Sigmoid colon (tissue), 7 donors: ENCODE measurements around the gene RPS18. TPM values are rescaled to one million over a fixed set of nuclear protein-coding genes. Genes with fewer than 3 reads are reported as not detected.
A peak's percentile ranks its signal among the peaks of the same experiment; 100 is the strongest.

Source experiments
- DNase-seq: peaks from one replicate; pipeline ENCODE4 v3.0.0-alpha.2; 2019
- H3K27ac ChIP-seq, 4 donors: fragments of 200-600 bp; sonication (generic); one replicate each; pipeline ENCODE4 v1.5.1; 2016 to 2019; ENCODE audit warnings: mild to moderate bottlenecking in 1 of 4
- H3K27me3 ChIP-seq, 3 donors: fragments of 200-600 bp; sonication (generic); one replicate each; pipeline ENCODE4 v1.5.1; 2019; ENCODE audit warnings: mild to moderate bottlenecking in 1 of 3
- H3K36me3 ChIP-seq, 4 donors: fragments of 200-600 bp; sonication (generic); one replicate each; pipeline ENCODE4 v1.5.1; 2016 to 2019
- H3K4me1 ChIP-seq, 4 donors: fragments of 200-600 bp; sonication (generic); one replicate each; pipeline ENCODE4 v1.5.1; 2017 to 2019
- H3K4me3 ChIP-seq, 4 donors: fragments of 200-600 bp; sonication (generic); one replicate each; pipeline ENCODE4 v1.5.1; 2017 to 2019; ENCODE audit warnings: mild to moderate bottlenecking in 2 of 4, moderate library complexity in 1 of 4
- H3K9me3 ChIP-seq, 4 donors: fragments of 200-600 bp in 3 of 4; sonication (generic) in 3 of 4; one replicate each; pipeline versions ENCODE4 v1.5.1 to v1.6.1; 2013 to 2019
- EP300 ChIP-seq, 4 donors: sonication (generic); formaldehyde crosslinking; IDR thresholded peaks; one replicate each; pipeline ENCODE4 v1.6.1; 2017; ENCODE audit warnings: antibody characterized with exemption in 4 of 4
- POLR2A ChIP-seq, 2 donors: fragments of 450-650 bp; IDR thresholded peaks; one replicate each; pipeline ENCODE4 v1.6.1; 2016; ENCODE audit warnings: antibody characterized with exemption in 2 of 2, mild to moderate bottlenecking in 2 of 2, moderate library complexity in 2 of 2
- POLR2AphosphoS5 ChIP-seq, 4 donors: sonication (generic); formaldehyde crosslinking; IDR thresholded peaks; one replicate each; pipeline ENCODE4 v1.6.1; 2017; ENCODE audit warnings: antibody characterized with exemption in 4 of 4
- WGBS, 2 donors: extraction: QIAGEN DNeasy Blood & Tissue Kit; methylation state at CpG; one replicate each; pipeline ENCODE4 v1.1.7; 2013; 5-methylcytosine and 5-hydroxymethylcytosine counted together
- intact Hi-C: fragments of 100-400 bp; cut with DNase I; formaldehyde crosslinking; loops from one replicate; pipeline ENCODE4 v1.15.1; 2023
- polyA plus RNA-seq, 3 donors: library from polyadenylated mRNA; stranded (reverse); fragments of 200-250 nt; gene quantifications; one replicate each; pipeline ENCODE4 v1.2.3, GENCODE V29; 2013
- total RNA-seq, 4 donors: library from RNA; depleted of rRNA; stranded (reverse); fragments of >200 nt; gene quantifications; one replicate each; pipeline ENCODE4 v1.1.0, GENCODE V29; 2016
- TF ChIP-seq, protein P1 (sequence below), 4 experiments: fragments of 450-650 bp in 3 of 4; fragments of 200-600 bp in 1 of 4; IDR thresholded peaks; one replicate each; pipeline ENCODE4 v1.5.1; 2016 to 2019; ENCODE audit warnings: antibody characterized with exemption in 4 of 4, mild to moderate bottlenecking in 3 of 4, moderate library complexity in 2 of 4
- donor health status: healthy with polysubstance abuse.
- donor health status: Bipolar disorder and iron deficiency.
- donor health status: healthy.

RPS18 gene
- total and polyA plus RNA-seq, 7 donors, result 2,427 to 7,566 (median 4,052) TPM

DNA sequence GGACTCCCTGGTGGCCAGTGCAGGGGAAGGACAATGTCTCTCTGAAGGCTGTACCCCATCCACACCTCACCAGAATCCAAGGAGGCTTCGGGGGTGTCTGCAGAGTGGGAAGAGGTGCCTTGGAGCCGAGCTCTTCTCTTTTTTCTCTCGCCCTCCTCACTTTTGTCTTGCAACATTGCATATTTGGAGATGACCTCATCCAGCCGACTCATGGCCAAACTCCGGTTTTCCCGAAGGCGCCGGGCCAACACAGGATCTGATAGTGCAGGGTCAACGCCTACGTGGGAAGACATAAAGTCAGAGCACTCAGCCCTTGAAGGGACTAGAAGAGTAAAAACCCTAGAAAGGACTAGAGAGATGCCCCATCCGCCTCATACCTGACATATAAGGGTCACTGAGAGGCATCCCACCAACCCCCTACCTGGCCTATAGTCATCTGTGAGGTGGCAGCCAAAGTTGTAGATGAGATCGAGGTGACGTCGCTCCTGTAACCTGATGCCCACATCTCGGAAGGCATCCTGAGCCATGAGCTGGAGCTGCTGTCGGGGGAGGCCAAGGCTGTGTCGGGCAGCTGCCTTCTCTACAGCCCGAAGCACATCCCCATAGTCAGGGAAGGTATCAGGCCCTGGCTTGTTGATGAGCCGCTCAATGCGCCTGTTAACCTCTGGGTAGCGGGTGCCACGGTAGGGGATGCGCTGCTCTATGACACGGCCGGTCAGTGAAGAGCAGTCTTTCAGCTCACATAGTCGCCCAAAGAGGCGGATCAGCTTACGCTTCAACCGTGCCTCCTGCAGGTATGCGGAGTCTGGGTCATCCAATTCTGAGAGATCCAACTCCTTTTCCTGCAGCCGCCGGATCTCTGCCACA, 48.7 kb downstream of the RPS18 start:
- intact Hi-C loops, result no loop called here
- Histone ChIP-seq H3K4me1 (peaks cover 0 to 70% (median 56%) of the 10 kb centered on the region in 4 donors), H3K27ac (peak overlapping the region; percentile 20 to 46 (median 34)), H3K27me3 (no peaks in the 10 kb centered on the region), H3K9me3 (no peaks in the 10 kb centered on the region), H3K4me3 (no peak overlapping the region), H3K36me3 (peaks cover 14 to 30% (median 22%) of the 10 kb centered on the region in 4 donors)
- peak; percentile 82 for DNase-seq
- TF ChIP-seq, protein P1, sequence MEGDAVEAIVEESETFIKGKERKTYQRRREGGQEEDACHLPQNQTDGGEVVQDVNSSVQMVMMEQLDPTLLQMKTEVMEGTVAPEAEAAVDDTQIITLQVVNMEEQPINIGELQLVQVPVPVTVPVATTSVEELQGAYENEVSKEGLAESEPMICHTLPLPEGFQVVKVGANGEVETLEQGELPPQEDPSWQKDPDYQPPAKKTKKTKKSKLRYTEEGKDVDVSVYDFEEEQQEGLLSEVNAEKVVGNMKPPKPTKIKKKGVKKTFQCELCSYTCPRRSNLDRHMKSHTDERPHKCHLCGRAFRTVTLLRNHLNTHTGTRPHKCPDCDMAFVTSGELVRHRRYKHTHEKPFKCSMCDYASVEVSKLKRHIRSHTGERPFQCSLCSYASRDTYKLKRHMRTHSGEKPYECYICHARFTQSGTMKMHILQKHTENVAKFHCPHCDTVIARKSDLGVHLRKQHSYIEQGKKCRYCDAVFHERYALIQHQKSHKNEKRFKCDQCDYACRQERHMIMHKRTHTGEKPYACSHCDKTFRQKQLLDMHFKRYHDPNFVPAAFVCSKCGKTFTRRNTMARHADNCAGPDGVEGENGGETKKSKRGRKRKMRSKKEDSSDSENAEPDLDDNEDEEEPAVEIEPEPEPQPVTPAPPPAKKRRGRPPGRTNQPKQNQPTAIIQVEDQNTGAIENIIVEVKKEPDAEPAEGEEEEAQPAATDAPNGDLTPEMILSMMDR (IDR thresholded peaks at IDR 0.05), result no peak
- WGBS, 2 donors, result 88 to 90% methylated on average over 32 of the region's 32 CpGs

GRCh38 chr6:33321227-33321626, 49.4 kb downstream of the RPS18 start:
- H3K4me1 ChIP-seq, result peaks cover 0 to 65% (median 55%) of the 10 kb centered on the region in 4 donors
- intact Hi-C loops, result no loop called here
- H3K27ac ChIP-seq, result peak overlapping the region in 2 of 4 donors; percentile 33 to 86
- peak overlapping the region in 1 of 4 donors; percentile 84 for H3K4me3 ChIP-seq
- peaks cover 14 to 30% (median 22%) of the 10 kb centered on the region in 4 donors for H3K36me3 ChIP-seq
- no peaks in the 10 kb centered on the region for H3K9me3 ChIP-seq
- no peak for TF ChIP-seq EP300 (IDR thresholded peaks at IDR 0.05)
- no peak for TF ChIP-seq POLR2AphosphoS5 (IDR thresholded peaks at IDR 0.05)
- TF ChIP-seq POLR2A (IDR thresholded peaks at IDR 0.05), result no peak
- TF ChIP-seq, protein P1 (IDR thresholded peaks at IDR 0.05), result no peak
- no peak for DNase-seq
- 85 to 86% methylated on average over 9 of the region's 9 CpGs for WGBS, 2 donors
- H3K27me3 ChIP-seq, result no peaks in the 10 kb centered on the region

- H3K9me3 ChIP-seq, result no peaks in the 10 kb centered on the region
- peak overlapping the region; percentile 85 to 94 (median 88) for H3K27ac ChIP-seq
- H3K27me3 ChIP-seq, result no peaks in the 10 kb centered on the region
- H3K4me1 ChIP-seq, result peaks cover 0 to 47% (median 40%) of the 10 kb centered on the region in 4 donors
- no peak for DNase-seq
- 0% methylated on average over 12 of the region's 12 CpGs for WGBS, 2 donors
- TF ChIP-seq, protein P1 (IDR thresholded peaks at IDR 0.05), result no peak
- TF ChIP-seq POLR2AphosphoS5 (IDR thresholded peaks at IDR 0.05) (no peak), EP300 (IDR thresholded peaks at IDR 0.05) (no peak), POLR2A (IDR thresholded peaks at IDR 0.05) (no peak)
- H3K36me3 ChIP-seq, result peaks cover 14 to 28% (median 22%) of the 10 kb centered on the region in 4 donors
- intact Hi-C loops, result no loop called here
- H3K4me3 ChIP-seq, result peak overlapping the region; percentile 75 to 84 (median 78)
Observed at GRCh38 chr6:33323623-33323948, 51.7 kb downstream of the RPS18 start.

DNA sequence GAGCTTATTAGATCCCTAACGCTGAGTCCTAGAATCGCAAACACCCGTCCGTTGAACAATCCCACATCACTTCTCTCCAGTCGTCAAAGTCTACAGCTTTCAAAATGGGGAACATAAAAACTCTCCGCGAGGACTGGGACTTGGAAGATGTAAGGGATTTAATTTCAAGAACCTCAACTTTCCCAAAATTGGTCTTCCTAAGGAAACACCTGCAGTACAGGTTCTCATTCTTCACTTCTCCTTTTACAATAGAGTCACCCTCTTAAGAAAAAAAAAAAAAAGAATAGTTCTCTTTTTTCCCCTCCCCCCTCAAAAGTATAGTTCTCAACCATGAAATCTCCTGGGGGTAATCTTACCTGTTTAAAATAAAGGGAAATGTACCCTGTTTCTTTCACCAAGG, 52.2 kb downstream of the RPS18 start:
- Histone ChIP-seq H3K4me3 (peak overlapping the region in 3 of 4 donors; percentile 75 to 84 (median 79)), H3K27ac (peak overlapping the region in 3 of 4 donors; percentile 86 to 94 (median 89)), H3K4me1 (peaks cover 0 to 42% (median 34%) of the 10 kb centered on the region in 4 donors), H3K36me3 (peaks cover 12 to 23% (median 20%) of the 10 kb centered on the region in 4 donors), H3K27me3 (no peaks in the 10 kb centered on the region), H3K9me3 (no peaks in the 10 kb centered on the region)
- intact Hi-C loops, result no loop called here
- 14 to 17% methylated on average over 7 of the region's 7 CpGs for WGBS, 2 donors
- DNase-seq, result no peak
- TF ChIP-seq POLR2A (IDR thresholded peaks at IDR 0.05), result no peak
- no peak for TF ChIP-seq EP300 (IDR thresholded peaks at IDR 0.05)
- TF ChIP-seq POLR2AphosphoS5 (IDR thresholded peaks at IDR 0.05), result no peak
- TF ChIP-seq, protein P1 (IDR thresholded peaks at IDR 0.05), result no peak

Other genes starting within 250 kb of the RPS18 start
- 10 to 100 TPM; 29.9 to 64.3 (median 46.2) TPM for gene HLA-DPA1, start 198.4 kb upstream of the RPS18 start, total RNA-seq
- gene HLA-DPA1, start 198.4 kb upstream of the RPS18 start, polyA plus RNA-seq, result 100 to 1,000 TPM in 2 of 3 donors, 10 to 100 TPM in 1; 49.2 to 210 (median 197) TPM
- gene HLA-DPB1, start 196.1 kb upstream of the RPS18 start, total RNA-seq, result 10 to 100 TPM; 39.2 to 62.4 (median 42.0) TPM
- 100 to 1,000 TPM in 2 of 3 donors, 10 to 100 TPM in 1; 90.7 to 359 (median 180) TPM for gene HLA-DPB1, start 196.1 kb upstream of the RPS18 start, polyA plus RNA-seq
- 1 to 10 TPM in 1 of 4 donors, under 1 TPM in 2, not detected in 1; 0.16 to 1.4 (median 0.41) TPM for gene COL11A2, start 79.6 kb upstream of the RPS18 start, total RNA-seq
- under 1 TPM in 1 of 3 donors, not detected in 2; 0.60 TPM for gene COL11A2, start 79.6 kb upstream of the RPS18 start, polyA plus RNA-seq
- gene RXRB, start 71.4 kb upstream of the RPS18 start, total RNA-seq, result 10 to 100 TPM; 27.8 to 32.4 (median 30.4) TPM
- 10 to 100 TPM; 15.6 to 33.2 (median 16.2) TPM for gene RXRB, start 71.4 kb upstream of the RPS18 start, polyA plus RNA-seq
- gene SLC39A7, start 71.2 kb upstream of the RPS18 start, total RNA-seq, result 10 to 100 TPM; 48.7 to 52.1 (median 49.8) TPM
- 100 to 1,000 TPM in 1 of 3 donors, 10 to 100 TPM in 2; 31.2 to 189 (median 31.2) TPM for gene SLC39A7, start 71.2 kb upstream of the RPS18 start, polyA plus RNA-seq
- 10 to 100 TPM in 3 of 4 donors, not detected in 1; 17.3 to 19.0 (median 18.9) TPM for gene HSD17B8, start 67.4 kb upstream of the RPS18 start, total RNA-seq
- gene HSD17B8, start 67.4 kb upstream of the RPS18 start, polyA plus RNA-seq, result 10 to 100 TPM; 18.6 to 27.3 (median 21.3) TPM
- gene RING1, start 63.6 kb upstream of the RPS18 start, total RNA-seq, result 10 to 100 TPM; 13.2 to 18.1 (median 17.1) TPM
- gene RING1, start 63.6 kb upstream of the RPS18 start, polyA plus RNA-seq, result 10 to 100 TPM; 27.7 to 36.0 (median 32.7) TPM
- gene VPS52, start 199 bp upstream of the RPS18 start, total RNA-seq, result 10 to 100 TPM; 26.2 to 44.6 (median 33.5) TPM
- 10 to 100 TPM; 23.4 to 51.2 (median 26.4) TPM for gene VPS52, start 199 bp upstream of the RPS18 start, polyA plus RNA-seq
- gene B3GALT4, start 5.0 kb downstream of the RPS18 start, total RNA-seq, result 10 to 100 TPM in 3 of 4 donors, 1 to 10 TPM in 1; 7.2 to 22.2 (median 13.3) TPM
- 10 to 100 TPM; 19.2 to 23.6 (median 21.7) TPM for gene B3GALT4, start 5.0 kb downstream of the RPS18 start, polyA plus RNA-seq
- 10 to 100 TPM; 28.2 to 41.6 (median 37.4) TPM for gene WDR46, start 17.2 kb downstream of the RPS18 start, total RNA-seq
- 10 to 100 TPM; 15.3 to 51.2 (median 30.0) TPM for gene WDR46, start 17.2 kb downstream of the RPS18 start, polyA plus RNA-seq
- gene PFDN6, start 17.5 kb downstream of the RPS18 start, total RNA-seq, result 10 to 100 TPM in 3 of 4 donors, 1 to 10 TPM in 1; 7.5 to 56.1 (median 31.8) TPM
- 100 to 1,000 TPM; 131 to 173 (median 144) TPM for gene PFDN6, start 17.5 kb downstream of the RPS18 start, polyA plus RNA-seq
- gene RGL2, start 26.9 kb downstream of the RPS18 start, total RNA-seq, result 10 to 100 TPM; 33.2 to 48.9 (median 37.9) TPM
- gene RGL2, start 26.9 kb downstream of the RPS18 start, polyA plus RNA-seq, result 10 to 100 TPM in 2 of 3 donors, 1 to 10 TPM in 1; 5.8 to 40.2 (median 18.0) TPM
- 10 to 100 TPM; 29.8 to 80.0 (median 50.5) TPM for gene TAPBP, start 42.0 kb downstream of the RPS18 start, total RNA-seq
- 100 to 1,000 TPM in 1 of 3 donors, 10 to 100 TPM in 1, 1 to 10 TPM in 1; 7.8 to 114 (median 21.3) TPM for gene TAPBP, start 42.0 kb downstream of the RPS18 start, polyA plus RNA-seq
- 10 to 100 TPM in 3 of 4 donors, 1 to 10 TPM in 1; 9.4 to 13.2 (median 12.7) TPM for gene ZBTB22, start 45.7 kb downstream of the RPS18 start, total RNA-seq
- 10 to 100 TPM; 11.3 to 19.2 (median 16.1) TPM for gene ZBTB22, start 45.7 kb downstream of the RPS18 start, polyA plus RNA-seq
- 10 to 100 TPM; 37.1 to 52.3 (median 48.3) TPM for gene DAXX, start 50.9 kb downstream of the RPS18 start, total RNA-seq
- gene DAXX, start 50.9 kb downstream of the RPS18 start, polyA plus RNA-seq, result 10 to 100 TPM; 24.7 to 49.2 (median 33.0) TPM
- gene KIFC1, start 119.7 kb downstream of the RPS18 start, total RNA-seq, result 1 to 10 TPM in 2 of 4 donors, under 1 TPM in 2; 0.49 to 5.5 (median 1.3) TPM
- gene KIFC1, start 119.7 kb downstream of the RPS18 start, polyA plus RNA-seq, result 10 to 100 TPM in 1 of 3 donors, 1 to 10 TPM in 2; 1.2 to 23.0 (median 4.6) TPM
- gene PHF1, start 138.9 kb downstream of the RPS18 start, total RNA-seq, result 10 to 100 TPM; 57.1 to 82.3 (median 66.0) TPM
- gene PHF1, start 138.9 kb downstream of the RPS18 start, polyA plus RNA-seq, result 10 to 100 TPM; 22.4 to 43.2 (median 43.2) TPM
- gene CUTA, start 146.0 kb downstream of the RPS18 start, total RNA-seq, result 100 to 1,000 TPM; 102 to 148 (median 120) TPM
- gene CUTA, start 146.0 kb downstream of the RPS18 start, polyA plus RNA-seq, result 100 to 1,000 TPM; 110 to 193 (median 153) TPM
- 10 to 100 TPM in 1 of 4 donors, 1 to 10 TPM in 3; 6.4 to 24.6 (median 9.9) TPM for gene SYNGAP1, start 148.0 kb downstream of the RPS18 start, total RNA-seq
- gene SYNGAP1, start 148.0 kb downstream of the RPS18 start, polyA plus RNA-seq, result 10 to 100 TPM in 1 of 3 donors, 1 to 10 TPM in 1, under 1 TPM in 1; 0.92 to 17.8 (median 2.4) TPM
- gene ZBTB9, start 182.5 kb downstream of the RPS18 start, total RNA-seq, result 1 to 10 TPM; 1.1 to 3.6 (median 1.4) TPM
- 1 to 10 TPM in 2 of 3 donors, under 1 TPM in 1; 0.60 to 4.2 (median 1.8) TPM for gene ZBTB9, start 182.5 kb downstream of the RPS18 start, polyA plus RNA-seq